ENCODE data around the gene MAL.

MAL gene

DNA sequence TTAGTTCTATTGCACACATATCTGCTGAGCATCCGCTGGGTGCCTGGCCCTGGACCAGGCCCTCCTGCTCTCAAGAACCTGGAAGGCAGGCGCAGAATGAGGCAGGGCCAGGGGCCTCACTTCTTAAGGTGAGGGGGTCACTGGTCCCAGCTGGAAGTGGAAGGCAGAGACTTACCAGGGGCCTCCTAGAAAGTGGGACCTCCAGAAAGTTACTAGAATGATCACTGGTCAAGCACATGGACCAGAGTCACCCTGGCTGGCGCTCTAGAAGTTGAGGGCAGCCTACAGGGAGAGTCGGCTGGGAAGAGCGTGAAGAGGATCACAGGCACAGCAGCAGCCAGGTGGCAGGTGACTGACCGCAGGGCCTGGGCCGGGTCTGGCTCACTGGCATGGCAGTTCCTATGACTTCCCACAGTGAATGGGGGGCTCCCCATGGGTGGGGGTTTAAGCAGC is 26.1 kb upstream of the MAL start:
- Histone ChIP-seq H3K36me3 (ENCODE audit: control insufficient read depth, insufficient read depth, low read length, severe bottlenecking) (no peaks in the 10 kb centered on the region), H3K4me1 (ENCODE audit: control insufficient read depth, insufficient read depth, low read length) (no peaks in the 10 kb centered on the region), H3K27me3 (replicated peaks; ENCODE audit: control insufficient read depth, insufficient read depth, low read length) (peaks cover 62% of the 10 kb centered on the region), H3K4me3 (ENCODE audit: low read length) (no peak overlapping the region), H3K9me3 (ENCODE audit: control insufficient read depth, low read length) (no peaks in the 10 kb centered on the region), H3K9ac (ENCODE audit: low read length) (no peak overlapping the region)
- DNase-seq (ENCODE audit: low read depth): no peak

GRCh38 chr2:95001051-95001562 is 24.4 kb upstream of the MAL start:
- DNase-seq (ENCODE audit: low read depth): no peak
- Histone ChIP-seq H3K9ac (ENCODE audit: low read length) (no peak overlapping the region), H3K9me3 (ENCODE audit: control insufficient read depth, low read length) (no peaks in the 10 kb centered on the region), H3K4me3 (ENCODE audit: low read length) (no peak overlapping the region), H3K36me3 (ENCODE audit: control insufficient read depth, insufficient read depth, low read length, severe bottlenecking) (no peaks in the 10 kb centered on the region), H3K4me1 (ENCODE audit: control insufficient read depth, insufficient read depth, low read length) (no peaks in the 10 kb centered on the region), H3K27me3 (replicated peaks; ENCODE audit: control insufficient read depth, insufficient read depth, low read length) (peaks cover 47% of the 10 kb centered on the region)

GRCh38 chr2:95001701-95002100 is 23.8 kb upstream of the MAL start:
- no peak overlapping the region for H3K4me3 ChIP-seq (ENCODE audit: low read length)
- H3K4me1 ChIP-seq (ENCODE audit: control insufficient read depth, insufficient read depth, low read length): no peaks in the 10 kb centered on the region
- no peaks in the 10 kb centered on the region for H3K9me3 ChIP-seq (ENCODE audit: control insufficient read depth, low read length)
- no peak overlapping the region for H3K9ac ChIP-seq (ENCODE audit: low read length)
- H3K36me3 ChIP-seq (ENCODE audit: control insufficient read depth, insufficient read depth, low read length, severe bottlenecking): no peaks in the 10 kb centered on the region
- peaks cover 45% of the 10 kb centered on the region for H3K27me3 ChIP-seq (replicated peaks; ENCODE audit: control insufficient read depth, insufficient read depth, low read length)
- DNase-seq (ENCODE audit: low read depth): no peak

DNA sequence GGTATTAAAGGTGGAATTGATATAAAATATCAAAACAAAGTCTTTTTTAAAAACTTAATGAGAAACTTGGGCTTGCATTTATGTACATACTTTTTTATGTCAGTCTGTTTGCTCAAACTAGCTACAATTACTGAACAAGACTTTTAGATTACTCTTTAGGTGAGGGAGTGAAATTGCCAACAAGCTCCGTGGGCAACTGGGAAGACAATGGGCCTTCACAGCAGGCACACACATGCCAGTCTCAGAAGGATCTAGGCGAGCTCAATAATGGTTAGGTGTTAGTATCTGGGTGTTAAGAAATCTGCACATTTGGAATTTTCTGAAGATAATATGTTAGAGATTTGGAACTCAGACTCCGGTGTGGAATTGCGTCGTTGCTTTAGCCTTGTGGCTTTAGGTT is 23.0 kb upstream of the MAL start:
- DNase-seq (ENCODE audit: low read depth): no peak
- Histone ChIP-seq H3K4me3 (ENCODE audit: low read length) (no peak overlapping the region), H3K27me3 (replicated peaks; ENCODE audit: control insufficient read depth, insufficient read depth, low read length) (peaks cover 47% of the 10 kb centered on the region), H3K4me1 (ENCODE audit: control insufficient read depth, insufficient read depth, low read length) (no peaks in the 10 kb centered on the region), H3K36me3 (ENCODE audit: control insufficient read depth, insufficient read depth, low read length, severe bottlenecking) (no peaks in the 10 kb centered on the region), H3K9me3 (ENCODE audit: control insufficient read depth, low read length) (no peaks in the 10 kb centered on the region), H3K9ac (ENCODE audit: low read length) (no peak overlapping the region)

- Histone ChIP-seq H3K27me3 (replicated peaks; ENCODE audit: control insufficient read depth, insufficient read depth, low read length) (peaks cover 36% of the 10 kb centered on the region), H3K4me3 (ENCODE audit: low read length) (no peak overlapping the region), H3K36me3 (ENCODE audit: control insufficient read depth, insufficient read depth, low read length, severe bottlenecking) (no peaks in the 10 kb centered on the region), H3K9me3 (ENCODE audit: control insufficient read depth, low read length) (no peaks in the 10 kb centered on the region), H3K9ac (ENCODE audit: low read length) (no peak overlapping the region), H3K4me1 (ENCODE audit: control insufficient read depth, insufficient read depth, low read length) (no peaks in the 10 kb centered on the region)
- DNase-seq (ENCODE audit: low read depth): no peak
Measured at GRCh38 chr2:95004287-95004686, 21.2 kb upstream of the MAL start.

DNA sequence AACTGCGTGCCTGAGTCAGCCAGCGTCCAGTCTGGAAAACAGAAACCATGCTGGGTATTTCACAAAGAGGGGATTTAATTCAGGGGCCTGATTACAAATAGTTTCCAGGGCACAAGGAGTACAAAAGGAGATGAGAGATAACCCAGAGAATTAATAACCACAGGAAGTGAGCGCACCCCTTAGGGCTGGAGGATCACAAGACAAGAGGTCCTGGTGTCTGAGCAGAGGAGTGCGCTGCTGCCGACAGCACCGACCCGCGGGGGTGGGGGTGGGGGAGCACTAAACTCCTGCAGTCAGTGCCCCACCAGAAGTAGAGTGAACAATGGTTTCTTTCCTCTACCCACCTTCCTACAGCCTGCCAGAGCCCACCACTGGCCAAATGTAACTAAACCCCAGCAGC is 20.8 kb upstream of the MAL start:
- no peak for DNase-seq (ENCODE audit: low read depth)

GRCh38 chr2:95005726-95006125 is 19.8 kb upstream of the MAL start:
- Histone ChIP-seq H3K4me1 (ENCODE audit: control insufficient read depth, insufficient read depth, low read length) (no peaks in the 10 kb centered on the region), H3K36me3 (ENCODE audit: control insufficient read depth, insufficient read depth, low read length, severe bottlenecking) (no peaks in the 10 kb centered on the region), H3K9me3 (ENCODE audit: control insufficient read depth, low read length) (no peaks in the 10 kb centered on the region), H3K4me3 (ENCODE audit: low read length) (no peak overlapping the region), H3K9ac (ENCODE audit: low read length) (no peak overlapping the region), H3K27me3 (replicated peaks; ENCODE audit: control insufficient read depth, insufficient read depth, low read length) (peaks cover 25% of the 10 kb centered on the region)
- DNase-seq (ENCODE audit: low read depth): no peak

More for the DNA sequence above, 20.8 kb upstream of the MAL start:
- H3K4me3 ChIP-seq (ENCODE audit: low read length): no peak overlapping the region
- H3K9ac ChIP-seq (ENCODE audit: low read length): no peak overlapping the region
- no peaks in the 10 kb centered on the region for H3K4me1 ChIP-seq (ENCODE audit: control insufficient read depth, insufficient read depth, low read length)
- no peaks in the 10 kb centered on the region for H3K36me3 ChIP-seq (ENCODE audit: control insufficient read depth, insufficient read depth, low read length, severe bottlenecking)
- no peaks in the 10 kb centered on the region for H3K9me3 ChIP-seq (ENCODE audit: control insufficient read depth, low read length)
- H3K27me3 ChIP-seq (replicated peaks; ENCODE audit: control insufficient read depth, insufficient read depth, low read length): peaks cover 31% of the 10 kb centered on the region

DNA sequence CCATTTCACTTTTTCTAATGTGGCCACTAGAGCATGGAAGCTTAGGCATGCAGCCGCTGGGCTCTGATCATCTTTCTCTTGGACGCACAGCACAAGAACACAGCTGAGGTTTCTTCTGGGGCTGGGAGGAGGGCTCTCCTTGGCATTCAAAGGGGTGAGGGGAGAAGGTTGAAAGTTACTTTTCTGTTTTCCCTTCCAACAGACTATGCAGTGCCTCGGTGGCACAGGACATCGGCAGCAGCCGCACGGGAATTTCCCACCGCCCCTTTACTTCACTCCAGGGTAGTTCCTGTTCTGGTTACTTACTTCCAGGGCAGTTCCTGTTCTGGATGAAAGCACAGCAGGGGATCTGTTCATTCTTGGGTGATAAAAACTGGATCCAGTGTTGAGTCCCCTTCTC is 18.9 kb upstream of the MAL start:
- H3K4me3 ChIP-seq (ENCODE audit: low read length): no peak overlapping the region
- no peak for DNase-seq (ENCODE audit: low read depth)
- H3K9ac ChIP-seq (ENCODE audit: low read length): no peak overlapping the region
- no peaks in the 10 kb centered on the region for H3K36me3 ChIP-seq (ENCODE audit: control insufficient read depth, insufficient read depth, low read length, severe bottlenecking)
- H3K27me3 ChIP-seq (replicated peaks; ENCODE audit: control insufficient read depth, insufficient read depth, low read length): peaks cover 24% of the 10 kb centered on the region
- no peaks in the 10 kb centered on the region for H3K4me1 ChIP-seq (ENCODE audit: control insufficient read depth, insufficient read depth, low read length)
- H3K9me3 ChIP-seq (ENCODE audit: control insufficient read depth, low read length): no peaks in the 10 kb centered on the region

GRCh38 chr2:95007031-95007609 is 18.4 kb upstream of the MAL start:
- peaks cover 27% of the 10 kb centered on the region for H3K27me3 ChIP-seq (replicated peaks; ENCODE audit: control insufficient read depth, insufficient read depth, low read length)
- no peaks in the 10 kb centered on the region for H3K4me1 ChIP-seq (ENCODE audit: control insufficient read depth, insufficient read depth, low read length)
- no peak overlapping the region for H3K9ac ChIP-seq (ENCODE audit: low read length)
- no peak for DNase-seq (ENCODE audit: low read depth)
- no peak overlapping the region for H3K4me3 ChIP-seq (ENCODE audit: low read length)
- H3K9me3 ChIP-seq (ENCODE audit: control insufficient read depth, low read length): no peaks in the 10 kb centered on the region
- no peaks in the 10 kb centered on the region for H3K36me3 ChIP-seq (ENCODE audit: control insufficient read depth, insufficient read depth, low read length, severe bottlenecking)

- no peaks in the 10 kb centered on the region for H3K36me3 ChIP-seq (ENCODE audit: control insufficient read depth, insufficient read depth, low read length, severe bottlenecking)
- no peak overlapping the region for H3K4me3 ChIP-seq (ENCODE audit: low read length)
- no peaks in the 10 kb centered on the region for H3K4me1 ChIP-seq (ENCODE audit: control insufficient read depth, insufficient read depth, low read length)
- no peaks in the 10 kb centered on the region for H3K9me3 ChIP-seq (ENCODE audit: control insufficient read depth, low read length)
- no peak overlapping the region for H3K9ac ChIP-seq (ENCODE audit: low read length)
- H3K27me3 ChIP-seq (replicated peaks; ENCODE audit: control insufficient read depth, insufficient read depth, low read length): peaks cover 27% of the 10 kb centered on the region
- DNase-seq (ENCODE audit: low read depth): no peak
Measured at GRCh38 chr2:95007822-95008221, 17.7 kb upstream of the MAL start.

DNA sequence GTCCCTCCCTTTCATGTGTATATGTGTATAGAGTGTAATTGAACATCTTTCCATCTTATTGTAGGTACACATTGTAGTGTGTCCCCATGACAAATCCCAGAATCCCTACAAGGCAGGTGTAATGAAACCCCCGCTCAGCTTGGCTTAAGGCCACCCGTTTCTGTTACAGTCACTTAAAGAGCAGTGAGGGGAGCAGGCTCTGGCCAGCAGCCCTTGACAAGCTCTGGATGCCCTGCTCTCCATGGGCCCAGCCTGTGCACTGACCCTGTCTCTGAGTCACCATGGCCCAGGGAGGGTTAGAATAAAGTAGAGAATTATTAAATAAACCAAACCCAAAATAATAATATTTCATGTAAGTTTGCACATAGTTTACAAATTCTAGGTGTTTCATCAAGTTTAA is 17.2 kb upstream of the MAL start:
- Histone ChIP-seq H3K9ac (ENCODE audit: low read length) (no peak overlapping the region), H3K4me1 (ENCODE audit: control insufficient read depth, insufficient read depth, low read length) (no peaks in the 10 kb centered on the region), H3K36me3 (ENCODE audit: control insufficient read depth, insufficient read depth, low read length, severe bottlenecking) (no peaks in the 10 kb centered on the region), H3K4me3 (ENCODE audit: low read length) (no peak overlapping the region), H3K9me3 (ENCODE audit: control insufficient read depth, low read length) (no peaks in the 10 kb centered on the region), H3K27me3 (replicated peaks; ENCODE audit: control insufficient read depth, insufficient read depth, low read length) (peaks cover 27% of the 10 kb centered on the region)
- DNase-seq (ENCODE audit: low read depth): no peak

- no peak overlapping the region for H3K9ac ChIP-seq (ENCODE audit: low read length)
- no peak for DNase-seq (ENCODE audit: low read depth)
- H3K36me3 ChIP-seq (ENCODE audit: control insufficient read depth, insufficient read depth, low read length, severe bottlenecking): no peaks in the 10 kb centered on the region
- no peaks in the 10 kb centered on the region for H3K9me3 ChIP-seq (ENCODE audit: control insufficient read depth, low read length)
- peaks cover 28% of the 10 kb centered on the region for H3K27me3 ChIP-seq (replicated peaks; ENCODE audit: control insufficient read depth, insufficient read depth, low read length)
- H3K4me3 ChIP-seq (ENCODE audit: low read length): no peak overlapping the region
- no peaks in the 10 kb centered on the region for H3K4me1 ChIP-seq (ENCODE audit: control insufficient read depth, insufficient read depth, low read length)
Measured at GRCh38 chr2:95008996-95009395, 16.5 kb upstream of the MAL start.

Data from adipocyte (in vitro differentiated cells).